HepG2 (cell line): ENCODE data around the gene C19orf47. TPM values are rescaled to one million over a fixed set of nuclear protein-coding genes. Genes with fewer than 3 reads are reported as not detected.
A peak's percentile ranks its signal among the peaks of the same experiment; 100 is the strongest.

Source experiments
- DRAP1 ChIP-seq: IDR thresholded peaks from 2 replicates; pipeline ENCODE4 v1.6.1; 2016; ENCODE audit warnings: missing genetic modification reagents, missing compliant biosample characterization
- ELF1 ChIP-seq: sonication (generic); formaldehyde crosslinking; IDR thresholded peaks from 2 replicates; pipeline ENCODE4 v1.4.0; 2020; ENCODE audit warnings: missing genetic modification reagents
- EP300 ChIP-seq, 3 experiments: sonication (generic) in 1 of 3; formaldehyde crosslinking in 1 of 3; IDR thresholded peaks; 2 replicates each; pipeline versions ENCODE4 v1.5.1 to v1.6.1; 2011 to 2020; ENCODE audit warnings: low read depth in 2 of 3, low read length in 2 of 3, borderline replicate concordance in 1 of 3, improper control_type of control experiment in 1 of 3, mild to moderate bottlenecking in 1 of 3, missing genetic modification reagents in 1 of 3, moderate library complexity in 1 of 3
- FOXA3 ChIP-seq: IDR thresholded peaks from 2 replicates; pipeline ENCODE4 v1.6.1; 2016; ENCODE audit warnings: missing genetic modification reagents, missing compliant biosample characterization
- HNRNPUL1 ChIP-seq: fragments of 200-400 bp; formaldehyde crosslinking; IDR thresholded peaks from 2 replicates; pipeline ENCODE4 v1.6.1; 2017; ENCODE audit warnings: low read depth, mild to moderate bottlenecking, low read length, moderate library complexity
- KDM2A ChIP-seq: sonication (generic); formaldehyde crosslinking; IDR thresholded peaks from 2 replicates; pipeline ENCODE4 v1.4.0; 2020; ENCODE audit warnings: low read depth, missing genetic modification reagents, borderline replicate concordance
- MBNL3 ChIP-seq: fragments of 250-450 bp; sonication (Bioruptor Pico); conservative IDR thresholded peaks from 2 replicates; pipeline ENCODE4 v1.8.0; 2022; ENCODE audit warnings: mild to moderate bottlenecking, inconsistent platforms
- MLLT10 ChIP-seq: sonication (generic); formaldehyde crosslinking; IDR thresholded peaks from 2 replicates; pipeline ENCODE4 v1.4.0; 2020; ENCODE audit warnings: missing genetic modification reagents
- MXD4 ChIP-seq: IDR thresholded peaks from 2 replicates; pipeline ENCODE4 v1.6.1; 2016; ENCODE audit warnings: mild to moderate bottlenecking, missing biosample characterization, missing genetic modification reagents
- MXI1 ChIP-seq: IDR thresholded peaks from 3 replicates; pipeline ENCODE4 v1.6.1; 2012; ENCODE audit warnings: low read depth, low read length, inconsistent platforms, borderline replicate concordance
- NONO ChIP-seq, 2 experiments: fragments of 450-650 bp in 1 of 2; sonication (generic) in 1 of 2; formaldehyde crosslinking in 1 of 2; IDR thresholded peaks in 1 of 2; conservative IDR thresholded peaks in 1 of 2; 2 replicates each; pipeline versions ENCODE4 v1.6.1 to v1.8.0; 2017 to 2022; ENCODE audit warnings: mild to moderate bottlenecking in 1 of 2, missing genetic modification reagents in 1 of 2, moderate library complexity in 1 of 2
- NR3C1 ChIP-seq: sonication (generic); formaldehyde crosslinking; IDR thresholded peaks from 2 replicates; pipeline ENCODE4 v1.4.0; 2020; ENCODE audit warnings: missing genetic modification reagents
- RFX1 ChIP-seq: fragments of 450-650 bp; IDR thresholded peaks from 2 replicates; pipeline ENCODE4 v1.6.1; 2017
- RFX3 ChIP-seq: IDR thresholded peaks from 2 replicates; pipeline ENCODE4 v1.6.1; 2016; ENCODE audit warnings: missing biosample characterization, missing genetic modification reagents
- SPEN ChIP-seq: sonication (generic); formaldehyde crosslinking; IDR thresholded peaks from 2 replicates; pipeline ENCODE4 v1.5.1; 2020; ENCODE audit warnings: low read depth, mild to moderate bottlenecking, missing genetic modification reagents
- ZBTB7B ChIP-seq: sonication (generic); formaldehyde crosslinking; IDR thresholded peaks from 2 replicates; pipeline ENCODE4 v1.4.0; 2020; ENCODE audit warnings: missing genetic modification reagents
- ZNF143 ChIP-seq: sonication (generic); formaldehyde crosslinking; IDR thresholded peaks from 2 replicates; pipeline ENCODE4 v1.4.0; 2020; ENCODE audit warnings: missing genetic modification reagents
- ZNF350 ChIP-seq: sonication (generic); formaldehyde crosslinking; IDR thresholded peaks from 2 replicates; pipeline ENCODE4 v1.4.0; 2020; ENCODE audit warnings: mild to moderate bottlenecking, low read depth, missing genetic modification reagents, borderline replicate concordance
- ZNF720 ChIP-seq: sonication (generic); formaldehyde crosslinking; IDR thresholded peaks from 2 replicates; pipeline ENCODE4 v1.4.0; 2020; ENCODE audit warnings: missing genetic modification reagents
- ZNF724P ChIP-seq: sonication (generic); formaldehyde crosslinking; IDR thresholded peaks from 2 replicates; pipeline ENCODE4 v1.8.0; 2022; ENCODE audit warnings: missing genetic modification reagents, borderline replicate concordance
- ZNF775 ChIP-seq: sonication (generic); formaldehyde crosslinking; IDR thresholded peaks from 2 replicates; pipeline ENCODE4 v1.4.0; 2020; ENCODE audit warnings: missing genetic modification reagents, mild to moderate bottlenecking, moderate library complexity, borderline replicate concordance
- ZSCAN12 ChIP-seq: sonication (generic); formaldehyde crosslinking; IDR thresholded peaks from 2 replicates; pipeline ENCODE4 v1.9.0; 2021; ENCODE audit warnings: mild to moderate bottlenecking, missing genetic modification reagents
- ZSCAN9 ChIP-seq: IDR thresholded peaks from 2 replicates; pipeline ENCODE4 v1.6.1; 2016; ENCODE audit warnings: borderline replicate concordance
- polyA plus RNA-seq, 8 experiments: library from polyadenylated mRNA; depleted of rRNA in 3 of 8; stranded (reverse) in 7 of 8; unstranded in 1 of 8; fragments of >200 nt; fragmentation: Illumina TruSeq in 4 of 8; extraction: Trizol in 4 of 8; gene quantifications; 2 replicates each; pipeline versions ENCODE4 v1.2.1 to v1.2.3, GENCODE V29; 2011 to 2016; ENCODE audit warnings: low read depth in 4 of 8, missing spikeins in 1 of 8, mixed read lengths in 1 of 8; ENCODE audit not compliant: insufficient read depth in 1 of 8
- total RNA-seq, 5 experiments: library from RNA; depleted of rRNA; stranded (reverse); fragments of >200 nt; fragmentation: Illumina TruSeq; extraction: Trizol; gene quantifications; 2 replicates each; pipeline ENCODE4 v1.2.3, GENCODE V29; 2016; ENCODE audit warnings: low read depth in 1 of 5
- TF ChIP-seq, protein P1 (sequence below): sonication (generic); IDR thresholded peaks from 2 replicates; pipeline ENCODE4 v1.6.1; 2016; ENCODE audit warnings: low read depth, borderline replicate concordance
- TF ChIP-seq, protein P2 (sequence below): IDR thresholded peaks from 2 replicates; pipeline ENCODE4 v1.6.1; 2016

Gene C19orf47
- total and polyA plus RNA-seq, 2 of the 13 experiments (the other 11 are each of a cell fraction or from before 2014, with no cell fraction given) = 8.1 to 10.6 TPM

- TF ChIP-seq MXI1 = peak; percentile 76; the same call in 1 of the 3 replicates
- TF ChIP-seq ZNF775 (CRISPR knock-in tag) = no peak
- TF ChIP-seq EP300 (IDR thresholded peaks at IDR 0.05; ENCODE audit: low read depth in 2 of 2, low read length in 2 of 2) = peak in 1 of 2 experiments; percentile 26; a peak in 1 of 4 replicates
- TF ChIP-seq EP300 (CRISPR knock-in tag; IDR thresholded peaks at IDR 0.05; ENCODE audit: borderline replicate concordance) = no peak
- TF ChIP-seq ZNF350 (CRISPR knock-in tag) = peak; percentile 67; the same call in 1 of the 2 replicates
- peak; percentile 68; the same call in 1 of the 2 replicates for TF ChIP-seq FOXA3
- peak; percentile 43; the same call in 1 of the 2 replicates for TF ChIP-seq ZNF724P (CRISPR knock-in tag)
- peak; percentile 80 for TF ChIP-seq KDM2A (CRISPR knock-in tag)
- no peak for TF ChIP-seq ZNF720 (CRISPR knock-in tag)
- TF ChIP-seq, protein P1, sequence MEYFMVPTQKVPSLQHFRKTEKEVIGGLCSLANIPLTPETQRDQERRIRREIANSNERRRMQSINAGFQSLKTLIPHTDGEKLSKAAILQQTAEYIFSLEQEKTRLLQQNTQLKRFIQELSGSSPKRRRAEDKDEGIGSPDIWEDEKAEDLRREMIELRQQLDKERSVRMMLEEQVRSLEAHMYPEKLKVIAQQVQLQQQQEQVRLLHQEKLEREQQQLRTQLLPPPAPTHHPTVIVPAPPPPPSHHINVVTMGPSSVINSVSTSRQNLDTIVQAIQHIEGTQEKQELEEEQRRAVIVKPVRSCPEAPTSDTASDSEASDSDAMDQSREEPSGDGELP = peak; percentile 47; the same call in 1 of the 2 replicates
- TF ChIP-seq ZBTB7B (CRISPR knock-in tag) = 0 out of 2 replicates have a peak, but pooled peaks have one; percentile 46
- TF ChIP-seq HNRNPUL1 = peak; percentile 73; the same call in 1 of the 2 replicates
- TF ChIP-seq ELF1 (CRISPR knock-in tag) = peak; percentile 77
- TF ChIP-seq SPEN (CRISPR knock-in tag) = peak; percentile 96
- 0 out of 2 replicates have a peak, but pooled peaks have one; percentile 64 for TF ChIP-seq MBNL3
- TF ChIP-seq MLLT10 (CRISPR knock-in tag) = no peak
- no peak for TF ChIP-seq NONO (IDR thresholded peaks at IDR 0.05)
- TF ChIP-seq NONO (CRISPR knock-in tag; conservative IDR thresholded peaks at IDR 0.05) = peak; percentile 90
- no peak for TF ChIP-seq ZSCAN9 (CRISPR knock-in tag)
- TF ChIP-seq ZNF143 (CRISPR knock-in tag) = peak; percentile 64; the same call in 1 of the 2 replicates
- TF ChIP-seq RFX3 (CRISPR knock-in tag) = no peak
- TF ChIP-seq ZSCAN12 (CRISPR knock-in tag) = no peak
- peak; percentile 71 for TF ChIP-seq DRAP1
- TF ChIP-seq RFX1 = no peak
- no peak for TF ChIP-seq NR3C1
- TF ChIP-seq, protein P2, sequence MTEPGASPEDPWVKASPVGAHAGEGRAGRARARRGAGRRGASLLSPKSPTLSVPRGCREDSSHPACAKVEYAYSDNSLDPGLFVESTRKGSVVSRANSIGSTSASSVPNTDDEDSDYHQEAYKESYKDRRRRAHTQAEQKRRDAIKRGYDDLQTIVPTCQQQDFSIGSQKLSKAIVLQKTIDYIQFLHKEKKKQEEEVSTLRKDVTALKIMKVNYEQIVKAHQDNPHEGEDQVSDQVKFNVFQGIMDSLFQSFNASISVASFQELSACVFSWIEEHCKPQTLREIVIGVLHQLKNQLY (CRISPR knock-in tag) = peak; percentile 82; the same call in 1 of the 2 replicates
- no peak; the same call in 1 of the 2 replicates for TF ChIP-seq MXD4 (CRISPR knock-in tag)
These were observed at the start of gene C19orf47, which contains the start of gene PLD3 (continued) for GRCh38 chr19:40348125-40348913.
